AG10803 (cell line): ENCODE data around the gene GNAS-AS1.

Experiments
- DNase-seq: peaks from one replicate; pipeline ENCODE4 v3.0.0; 2010; ENCODE audit warnings: low read depth
- H3K4me3 ChIP-seq: 2 replicates; pipeline ENCODE4 v1.5.1; 2011; ENCODE audit warnings: mild to moderate bottlenecking, low read length, control low read depth
- CTCF ChIP-seq: conservative IDR thresholded peaks from 2 replicates; pipeline ENCODE4 v1.5.1; 2011; ENCODE audit warnings: mild to moderate bottlenecking, low read length, control low read depth, inconsistent platforms

Gene GNAS-AS1

DNA sequence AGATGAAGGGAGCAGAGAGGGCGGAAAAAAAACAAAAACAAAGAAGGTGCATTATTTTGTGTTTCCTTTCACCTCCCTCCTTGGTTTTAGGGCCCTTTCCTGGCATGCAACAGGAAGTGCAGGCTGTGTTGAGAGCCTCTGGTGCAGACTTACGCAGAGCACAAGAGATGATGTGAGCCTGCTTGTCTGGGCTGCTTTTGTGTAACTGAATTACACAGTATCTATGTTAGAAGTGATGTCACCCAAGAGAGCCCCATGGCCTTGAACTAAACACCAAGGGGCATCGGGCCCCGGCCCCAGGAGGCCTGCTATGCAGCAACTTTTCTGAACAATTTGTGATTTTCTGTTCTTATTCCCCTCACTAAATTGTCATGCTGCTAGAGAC lies 27.3 kb upstream of the GNAS-AS1 start:
- TF ChIP-seq CTCF, result no peak
- no peak overlapping the region for H3K4me3 ChIP-seq
- no peak for DNase-seq

GRCh38 chr20:58877050-58877975 lies 26.6 kb upstream of the GNAS-AS1 start:
- no peak for DNase-seq
- no peak for TF ChIP-seq CTCF
- H3K4me3 ChIP-seq, result no peak overlapping the region

GRCh38 chr20:58876437-58876836 lies 25.7 kb upstream of the GNAS-AS1 start:
- H3K4me3 ChIP-seq, result no peak overlapping the region
- TF ChIP-seq CTCF, result no peak
- DNase-seq, result no peak

GRCh38 chr20:58875541-58876134 lies 24.9 kb upstream of the GNAS-AS1 start:
- no peak for DNase-seq
- TF ChIP-seq CTCF, result no peak
- H3K4me3 ChIP-seq, result no peak overlapping the region

GRCh38 chr20:58875111-58875510 lies 24.4 kb upstream of the GNAS-AS1 start:
- H3K4me3 ChIP-seq, result no peak overlapping the region
- TF ChIP-seq CTCF, result no peak
- no peak for DNase-seq

DNA sequence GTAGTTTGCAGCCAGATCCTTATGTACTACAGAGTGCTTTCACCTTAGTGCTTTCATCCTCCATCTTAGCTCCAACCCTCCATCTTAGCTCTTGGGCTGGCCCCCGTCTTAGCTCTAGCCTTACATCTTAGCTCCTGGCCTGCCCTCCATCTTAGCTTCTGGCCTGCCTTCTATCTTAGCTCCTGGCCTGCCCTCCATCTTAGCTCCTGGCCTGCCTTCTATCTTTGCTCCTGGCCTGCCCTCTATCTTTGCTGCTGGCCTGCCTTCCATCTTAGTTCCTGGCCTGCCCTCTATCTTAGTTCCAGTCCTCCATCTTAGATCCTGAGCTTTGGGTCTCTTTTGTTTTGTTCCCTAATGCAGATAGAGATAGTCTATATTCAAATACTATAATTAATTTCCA lies 23.8 kb upstream of the GNAS-AS1 start:
- DNase-seq, result no peak
- no peak for TF ChIP-seq CTCF
- no peak overlapping the region for H3K4me3 ChIP-seq
